HG02870 (cell line): ENCODE measurements around the gene ELAC2.

Experiments used
- ATAC-seq: cut with Tn5 transposase; IDR thresholded peaks from one replicate; pipeline ENCODE4 v1.9.1; 2021; ENCODE audit warnings: mild to moderate bottlenecking, moderate library complexity; ENCODE audit not compliant: unreplicated experiment

Gene ELAC2

DNA sequence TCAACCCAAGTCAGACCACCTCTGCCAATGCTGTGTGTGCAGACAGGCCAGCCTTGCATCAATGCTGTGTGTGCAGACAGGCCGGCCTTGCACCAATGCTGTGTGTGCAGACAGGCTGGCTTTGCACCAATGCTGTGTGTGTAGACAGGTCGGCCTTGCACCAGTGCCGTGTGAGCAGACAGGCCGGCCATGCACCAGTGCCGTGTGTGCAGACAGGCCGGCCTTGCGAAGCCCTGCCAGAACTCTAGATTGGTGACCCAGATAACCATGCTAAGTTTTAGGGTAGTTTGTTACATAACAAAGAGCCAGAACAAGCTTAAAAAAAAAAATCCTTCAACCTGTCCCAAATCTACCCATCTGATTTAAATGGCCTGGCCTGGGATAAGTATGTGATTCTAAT is 54.3 kb downstream of the ELAC2 start:
- no peak for ATAC-seq

DNA sequence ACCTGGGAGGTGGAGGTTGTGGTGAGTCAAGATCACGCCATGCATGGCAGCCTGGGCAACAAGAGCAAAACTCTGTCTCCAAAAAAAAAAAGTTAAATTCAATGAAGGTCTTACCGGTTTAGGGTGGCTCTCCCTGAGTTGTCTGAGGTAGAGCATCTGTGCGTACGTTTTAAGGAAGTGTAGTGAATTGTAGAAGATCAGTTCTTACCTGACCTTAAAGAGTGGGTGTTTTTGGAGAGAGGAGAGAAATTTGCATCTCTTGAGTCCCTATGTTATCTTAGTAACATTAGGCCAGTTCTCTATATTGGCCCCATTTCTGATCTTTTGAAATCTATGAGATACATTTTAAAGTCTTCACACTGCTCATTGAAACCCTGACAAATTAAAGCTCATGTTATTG is 56.2 kb downstream of the ELAC2 start:
- no peak for ATAC-seq

DNA sequence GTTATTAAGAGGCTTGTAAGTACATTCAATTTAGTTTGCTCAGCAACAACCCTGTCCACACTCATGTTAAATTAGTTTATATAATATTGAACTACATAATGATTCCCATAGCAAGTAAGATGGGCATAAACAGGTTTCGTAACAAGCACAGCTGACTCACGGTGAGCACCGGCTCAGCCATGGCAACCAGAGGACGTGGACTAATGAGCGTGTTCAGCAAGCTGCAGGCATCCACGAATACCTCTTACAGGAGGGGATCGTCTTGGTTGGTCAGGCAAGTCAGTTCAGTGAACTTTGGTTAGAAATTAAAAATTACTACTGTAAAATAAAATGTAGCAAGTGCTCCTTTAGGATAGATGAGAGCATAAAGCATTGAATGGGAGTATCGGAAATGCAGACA is 58.4 kb downstream of the ELAC2 start:
- ATAC-seq, result no peak

DNA sequence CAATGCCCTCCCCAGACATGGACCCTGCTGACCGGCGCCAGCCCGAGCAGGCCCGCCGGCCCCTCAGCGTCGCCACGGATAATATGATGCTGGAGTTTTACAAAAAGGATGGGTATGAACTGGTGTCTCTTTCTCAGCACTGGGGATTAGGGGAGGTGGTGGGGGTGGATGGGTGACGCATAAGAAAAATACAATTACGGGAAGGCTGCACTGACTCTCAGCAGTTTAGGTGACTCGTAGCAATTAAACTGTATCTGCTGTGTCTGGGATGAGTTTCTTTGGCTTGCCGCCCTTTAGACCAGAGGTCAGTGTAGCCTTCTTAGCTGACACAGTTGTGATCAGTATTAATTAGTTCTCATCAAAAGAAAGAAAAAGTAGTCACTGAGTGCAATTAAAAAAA is 59.0 kb downstream of the ELAC2 start:
- no peak for ATAC-seq

DNA sequence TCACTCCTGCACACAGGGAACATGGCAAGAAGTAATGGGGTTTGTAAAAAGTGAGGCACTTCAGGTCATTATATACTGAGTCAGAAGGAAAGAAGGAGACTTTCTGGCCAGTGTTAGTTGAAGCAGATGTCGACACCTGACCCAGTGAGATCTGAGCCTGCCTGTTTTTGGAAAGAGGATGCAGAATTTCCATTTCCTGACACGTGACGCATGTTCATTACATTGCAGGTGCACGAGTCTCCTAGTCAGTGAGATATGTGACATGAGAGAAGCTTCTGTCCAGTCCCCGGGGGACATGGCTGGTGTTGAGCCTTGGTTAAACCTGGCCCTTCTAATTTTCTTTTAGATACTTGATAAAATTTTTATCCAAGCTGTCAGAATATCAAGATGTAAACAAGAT is 62.3 kb downstream of the ELAC2 start:
- no peak for ATAC-seq

DNA sequence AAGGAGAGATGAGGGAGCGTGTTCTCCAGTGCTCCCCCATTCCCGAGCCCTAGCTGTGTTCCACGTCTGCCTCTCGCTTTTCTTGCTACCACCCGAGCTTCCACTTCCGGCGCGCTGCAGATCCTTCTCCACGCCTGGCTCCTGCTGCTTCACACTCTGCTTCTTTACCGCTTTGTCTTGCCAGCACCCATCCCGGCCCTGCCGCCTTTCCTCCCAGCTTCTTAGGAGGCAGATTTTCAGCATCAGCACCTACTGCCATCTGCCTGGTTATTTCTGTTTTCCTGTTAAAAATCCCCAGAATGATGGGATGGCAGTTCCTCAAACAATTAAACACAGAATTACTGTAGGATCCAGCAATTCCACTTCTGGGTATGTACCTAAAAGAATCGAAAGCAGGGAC is 64.7 kb downstream of the ELAC2 start:
- ATAC-seq, result no peak

DNA sequence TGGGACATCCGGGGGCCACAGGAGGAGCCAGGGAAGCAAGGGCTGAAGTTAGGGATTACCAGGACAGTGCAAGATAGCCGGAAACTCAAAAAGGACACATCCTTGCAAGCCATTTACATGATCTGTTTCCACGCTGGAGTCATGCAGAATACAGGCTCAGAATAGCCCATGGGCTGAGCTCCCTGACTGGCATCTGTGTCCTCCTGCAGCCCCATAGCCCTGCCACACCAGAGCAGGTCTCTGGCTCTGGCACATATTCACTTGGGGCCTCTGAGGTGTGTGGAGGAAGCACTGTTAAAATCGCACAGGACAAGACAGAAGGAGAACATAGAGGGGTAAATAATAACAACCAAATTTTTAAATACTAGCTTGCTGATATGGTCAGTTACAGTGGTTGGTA is 65.8 kb downstream of the ELAC2 start:
- ATAC-seq, result no peak

DNA sequence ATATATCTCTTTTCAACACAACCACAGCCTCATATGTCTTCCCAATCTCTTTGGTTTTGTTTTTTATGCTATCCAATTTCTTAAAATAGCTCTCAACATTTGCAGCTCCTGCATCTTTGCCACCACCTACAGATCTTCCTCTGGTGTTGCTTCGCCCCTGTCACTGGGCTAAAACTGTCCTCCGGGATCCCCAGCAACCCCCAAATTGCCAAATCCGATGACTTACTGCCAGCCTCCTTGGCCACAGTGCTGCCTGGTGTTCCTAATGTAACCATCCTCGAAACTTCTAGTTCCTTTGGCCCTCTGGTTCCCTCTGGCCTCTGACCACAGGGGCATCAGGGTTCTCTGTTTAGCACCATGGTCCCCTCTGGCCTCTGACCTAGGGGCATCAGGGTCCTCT is 70.8 kb downstream of the ELAC2 start:
- no peak for ATAC-seq
